Activated CD8-positive, alpha-beta memory T cell treated with anti-CD3 and anti-CD28 coated beads, Interleukin-2, amount 50 U/mL, for 48 hours (primary cell): ENCODE data around the gene PSMB9.
"Not testable (repeated sequence)": the region's sequence is repeated elsewhere in the genome, so short reads cannot be mapped to it uniquely, and the experiment has no call there.

Experiments used
- DNase-seq: peaks from one replicate; pipeline ENCODE4 v3.0.0-alpha.2; 2020

The PSMB9 gene

GRCh38 chr6:32853541-32854375 is at the start of gene PSMB9, which contains the start of gene TAP1:
Gene PSMB9, plus strand, starts transcription at chr6:32854192. Its CDS starts 38 bp downstream, at chr6:32854230.
Gene TAP1, minus strand, starts transcription at chr6:32853704. Its CDS starts 68 bp downstream, at chr6:32853636.
- DNase-seq, result peak; percentile 95

DNA sequence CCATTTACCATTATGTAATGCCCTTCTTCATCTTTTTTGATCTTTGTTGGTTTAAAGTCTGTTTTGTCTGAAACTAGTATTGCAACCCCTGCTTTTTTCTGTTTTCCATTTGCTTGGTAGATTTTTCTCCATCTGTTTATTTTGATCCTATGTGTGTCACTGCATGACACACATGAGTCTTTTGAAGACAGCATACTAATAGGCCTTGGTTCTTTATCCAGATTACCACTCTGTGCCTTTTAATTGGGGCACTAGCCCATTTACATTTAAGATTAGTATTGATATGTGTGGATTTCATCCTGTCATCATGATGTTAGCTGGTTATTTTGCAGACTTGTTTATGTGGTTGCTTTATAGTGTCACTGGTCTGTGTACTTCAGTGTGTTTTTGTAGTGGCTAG is 48.6 kb upstream of the PSMB9 start:
- DNase-seq, result not testable (repeated sequence)

DNA sequence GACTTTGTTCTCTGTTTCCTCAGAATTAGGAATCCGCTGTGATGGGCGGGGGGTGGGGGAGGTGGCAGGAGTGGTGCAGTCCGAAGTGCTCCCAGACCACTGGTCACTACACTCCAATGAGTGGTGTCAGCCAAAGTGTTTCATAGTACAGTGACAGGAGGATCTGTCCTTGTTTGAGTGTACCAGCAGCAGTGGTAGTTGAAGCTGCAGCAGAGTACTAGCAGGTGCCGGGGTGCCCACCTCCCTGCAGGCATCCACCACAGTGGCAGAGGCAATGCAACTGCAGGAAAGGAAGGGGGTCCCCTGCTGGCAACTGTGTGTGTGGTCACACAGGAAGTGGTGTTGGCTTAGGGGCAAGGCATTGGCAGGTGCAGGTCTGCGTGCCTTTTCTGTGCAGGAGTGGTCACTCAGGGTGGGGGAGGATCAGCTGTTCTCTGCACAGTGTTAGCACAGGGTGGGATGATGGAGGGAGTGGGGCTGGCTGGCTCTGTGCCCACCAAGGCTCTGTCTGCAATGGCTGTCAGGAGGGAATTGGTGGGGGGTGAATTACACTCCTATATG is 46.9 kb upstream of the PSMB9 start:
- no peak for DNase-seq

- no peak for DNase-seq
Measured at GRCh38 chr6:32809171-32809570, 44.8 kb upstream of the PSMB9 start.

- no peak for DNase-seq
Measured at GRCh38 chr6:32814145-32814544, 39.8 kb upstream of the PSMB9 start.

DNA sequence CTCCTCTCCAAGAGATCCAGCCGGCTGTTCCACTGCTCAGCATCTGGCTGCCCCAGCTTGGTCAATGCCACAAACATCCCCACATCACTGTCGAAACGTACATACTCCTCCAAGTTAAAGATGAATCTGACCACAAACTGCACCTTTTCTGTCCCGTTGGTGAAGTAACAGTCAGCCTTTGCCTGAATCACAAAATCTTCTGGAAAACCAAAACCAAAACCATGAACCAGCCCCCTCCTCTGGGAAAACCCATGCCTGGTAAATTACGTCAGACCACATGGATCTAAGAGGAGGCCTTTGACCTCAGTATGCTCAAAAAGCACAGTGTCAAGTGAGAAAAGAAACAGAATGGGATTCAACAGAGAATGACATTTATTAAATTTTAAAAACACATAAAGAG is 38.9 kb upstream of the PSMB9 start:
- no peak for DNase-seq

GRCh38 chr6:32815996-32816395 is 38.0 kb upstream of the PSMB9 start:
- no peak for DNase-seq

GRCh38 chr6:32816746-32817204 is 37.2 kb upstream of the PSMB9 start, which contains the start of gene HLA-DOB:
Gene HLA-DOB, minus strand, starts transcription at chr6:32817002. Its CDS starts 51 bp downstream, at chr6:32816951.
- no peak for DNase-seq

- DNase-seq, result no peak
Measured at GRCh38 chr6:32818867-32819266, 35.1 kb upstream of the PSMB9 start.

GRCh38 chr6:32819729-32820128 is 34.3 kb upstream of the PSMB9 start:
- DNase-seq, result no peak

DNA sequence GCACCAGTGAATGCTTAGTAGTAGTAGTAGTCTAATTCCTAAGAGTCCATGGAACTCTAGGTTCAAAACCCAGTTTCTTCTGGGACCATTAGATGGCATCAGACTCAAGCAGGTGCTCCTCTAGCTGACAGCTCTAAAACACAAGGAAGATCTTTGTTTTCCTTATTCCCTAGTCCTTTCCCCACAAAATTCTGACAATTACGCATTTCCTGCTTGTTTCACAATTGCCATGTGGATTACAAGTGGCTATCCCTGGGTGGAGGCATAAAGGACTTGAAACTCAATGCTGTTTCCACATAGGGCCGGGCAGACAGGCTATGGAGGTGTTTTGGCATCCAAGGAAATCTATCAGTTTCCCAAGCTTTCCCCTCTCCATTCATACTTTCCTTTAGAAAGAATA is 28.0 kb upstream of the PSMB9 start:
- no peak for DNase-seq

DNA sequence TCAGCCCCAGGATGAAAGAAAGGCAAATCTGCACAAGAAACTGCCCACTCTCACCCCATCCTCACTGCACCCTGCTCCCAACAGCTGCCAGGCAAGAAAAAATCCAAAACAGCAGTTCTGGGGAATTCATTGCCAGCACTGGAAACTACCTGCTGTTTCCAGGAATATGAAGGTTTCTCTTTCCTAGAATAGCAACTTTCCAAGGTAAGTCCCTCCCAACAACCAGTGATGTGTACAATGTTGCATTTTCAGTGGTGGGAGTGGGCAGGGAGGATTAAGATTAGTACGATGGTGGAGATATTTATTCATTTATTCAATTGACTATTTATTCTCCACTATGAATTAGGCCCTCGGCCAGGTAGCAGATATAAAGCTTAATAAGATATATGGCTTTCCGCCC is 27.0 kb upstream of the PSMB9 start:
- no peak for DNase-seq

DNA sequence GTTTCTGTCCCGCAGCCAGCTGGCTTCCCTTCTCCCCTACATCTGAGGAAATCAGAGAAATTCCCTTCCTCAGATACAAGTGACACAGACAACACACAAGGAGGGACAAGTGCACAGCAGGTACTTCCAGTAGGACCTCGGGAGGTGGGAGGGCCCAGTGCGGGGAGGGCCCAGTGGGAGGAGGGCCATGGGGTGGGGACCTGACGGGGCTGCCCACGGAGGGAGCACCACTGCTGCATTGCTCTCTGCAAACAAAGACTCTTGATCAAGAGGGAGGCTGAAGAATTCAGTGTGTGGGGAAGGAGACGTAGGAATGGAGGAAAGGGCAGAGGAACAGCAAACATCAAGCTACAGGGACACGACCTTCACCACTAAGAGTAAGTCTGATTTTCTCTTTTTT is 24.5 kb upstream of the PSMB9 start:
- no peak for DNase-seq

DNA sequence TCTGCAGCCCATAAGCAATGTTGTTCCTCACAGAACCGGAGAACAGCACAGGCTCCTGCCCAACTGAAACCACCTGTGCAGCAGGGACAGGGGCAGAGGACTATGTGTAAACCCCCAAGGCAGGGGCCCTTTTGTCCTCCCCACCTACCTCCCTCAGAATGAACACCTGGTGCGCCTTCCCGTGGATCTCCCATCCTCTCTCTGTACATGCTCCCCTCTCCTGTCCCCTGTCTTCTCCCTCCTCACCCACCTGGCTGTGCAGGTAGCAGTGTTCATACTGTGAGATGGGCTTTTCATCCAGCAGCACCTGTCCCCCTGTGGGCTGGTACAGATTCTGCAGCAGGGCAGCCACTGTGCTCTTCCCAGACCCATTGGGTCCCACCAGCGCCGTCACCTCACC is 24.0 kb upstream of the PSMB9 start:
- no peak for DNase-seq

- no peak for DNase-seq
Measured at GRCh38 chr6:32830936-32831335, 23.1 kb upstream of the PSMB9 start.

DNA sequence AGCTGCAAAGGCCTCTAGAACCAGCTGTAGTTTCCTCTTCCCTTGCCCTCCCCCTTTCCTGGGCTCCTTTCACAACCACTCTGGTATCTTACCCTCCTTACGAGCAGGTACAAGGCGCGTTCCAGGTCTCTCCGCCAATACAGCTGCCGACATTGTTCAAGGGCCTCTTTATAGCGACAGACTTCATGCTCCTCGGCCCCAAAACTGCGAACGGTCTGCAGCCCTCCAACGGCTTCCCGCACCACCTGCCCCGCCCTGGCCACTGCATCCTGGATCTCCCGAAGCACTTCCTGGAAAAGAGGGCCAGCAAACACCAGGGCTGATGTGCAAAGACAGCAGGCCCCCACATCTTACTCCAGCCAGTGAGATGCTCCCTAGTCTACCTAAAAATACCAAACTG is 21.5 kb upstream of the PSMB9 start:
- DNase-seq, result no peak

- DNase-seq, result no peak
Measured at GRCh38 chr6:32833664-32834063, 20.3 kb upstream of the PSMB9 start.

GRCh38 chr6:32835167-32835893 is 18.7 kb upstream of the PSMB9 start:
- no peak for DNase-seq

GRCh38 chr6:32836873-32837272 is 17.1 kb upstream of the PSMB9 start:
- DNase-seq, result no peak

- DNase-seq, result no peak
Measured at GRCh38 chr6:32837651-32838113, 16.3 kb upstream of the PSMB9 start.

GRCh38 chr6:32838114-32838958 is 15.7 kb upstream of the PSMB9 start, which contains the start of gene TAP2:
Gene TAP2, minus strand, starts transcription at chr6:32838739. Its CDS starts 506 bp downstream, at chr6:32838233.
- peak; percentile 99 for DNase-seq

DNA sequence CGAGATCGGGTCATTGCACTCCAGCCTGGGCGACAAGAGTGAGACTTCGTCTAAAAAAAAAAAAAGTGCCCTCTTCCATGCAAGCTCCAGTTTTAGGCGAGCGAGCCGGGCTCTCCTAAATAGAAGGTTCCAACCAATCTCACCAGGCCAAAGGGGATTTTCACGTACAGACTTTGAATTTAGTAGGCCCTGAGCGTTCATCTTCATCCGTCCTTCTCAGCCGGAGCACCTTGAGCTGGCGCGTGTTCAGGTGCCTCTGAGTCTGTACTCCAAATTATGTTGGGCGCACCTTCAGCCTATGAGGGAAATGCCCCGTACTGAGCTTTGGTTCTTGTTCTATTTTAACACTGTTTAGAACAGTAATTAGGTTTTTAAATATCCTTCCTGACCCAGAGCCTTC is 14.6 kb upstream of the PSMB9 start:
- peak; percentile 53 for DNase-seq
